DOHH2 (cell line): ENCODE results near the gene ANKRD6.

Source experiments
- CTCF ChIP-seq: fragments of 200-600 bp; sonication (generic); IDR thresholded peaks from one replicate; pipeline ENCODE4 v1.5.1; 2014; ENCODE audit warnings: antibody characterized with exemption, mild to moderate bottlenecking, low read depth, low read length; ENCODE audit not compliant: poor library complexity, severe bottlenecking
- EZH2phosphoT487 ChIP-seq: fragments of 200-600 bp; sonication (generic); IDR thresholded peaks from 2 replicates; pipeline ENCODE4 v1.6.1; 2017; ENCODE audit warnings: borderline replicate concordance, mild to moderate bottlenecking, antibody characterized with exemption, low read length, moderate library complexity, mixed read lengths

DNA sequence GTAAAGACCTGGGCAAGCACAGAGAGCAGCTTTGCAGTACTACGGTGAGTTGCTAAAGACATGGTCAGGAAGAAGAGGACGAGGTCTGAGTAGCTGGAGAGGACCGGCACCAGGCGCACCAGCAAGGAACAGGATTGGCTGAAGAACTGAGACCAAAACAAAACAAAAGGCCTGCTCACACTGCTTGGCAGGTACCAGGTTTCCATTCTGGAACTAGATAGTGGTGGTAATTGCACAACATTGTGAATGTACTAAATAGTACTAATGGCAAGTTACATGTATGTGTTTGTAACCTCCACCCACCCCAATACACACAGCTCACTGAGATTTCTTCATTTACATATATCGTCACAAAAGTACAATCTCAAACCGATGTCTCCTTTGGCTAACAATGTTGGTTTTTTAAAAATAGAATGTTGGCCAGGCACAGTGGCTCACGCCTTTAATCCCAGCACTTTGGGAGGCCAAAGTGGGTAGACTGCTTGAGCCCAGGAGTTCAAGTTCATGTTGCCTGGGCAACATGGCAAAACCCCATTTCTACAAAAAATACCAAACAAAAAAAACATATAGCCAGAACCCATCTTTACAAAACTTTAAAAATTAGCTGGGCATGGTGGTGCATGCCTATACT is 238.1 kb downstream of the ANKRD6 start:
- no peak for TF ChIP-seq CTCF
- no peak for TF ChIP-seq EZH2phosphoT487
